IMR-90 (cell line): ENCODE results near the gene PLXNB1. TPM values are rescaled to one million over a fixed set of nuclear protein-coding genes. Genes with fewer than 3 reads are reported as not detected.

Experiments used
- ATAC-seq: fragments of 200-7000 bp; cut with Tn5 transposase; 2 replicates; pipeline ENCODE4 v1.9.1; 2020; ENCODE audit warnings: low read depth, mild to moderate bottlenecking, moderate library complexity
- BruUV-seq: library from RNA; stranded (reverse); fragments of 400-500 nt; replicated peaks from 2 replicates; lab custom pipeline; 2021; lab: Mats Ljungman, UMichigan
- CTCF ChIA-PET: fragments of 300-600 bp; formaldehyde crosslinking; extraction: SDS; loops from one replicate; lab custom pipeline; 2021; ENCODE audit warnings: antibody characterized with exemption; lab: Yijun Ruan, JAX
- POLR2A ChIA-PET: fragments of 300-600 bp; sonication (Branson Sonifier 250); formaldehyde crosslinking; loops from one replicate; lab custom pipeline; 2022; ENCODE audit warnings: antibody characterized with exemption; ENCODE audit not compliant: unreplicated experiment; lab: Charles Lee
- DNase-seq: peaks from one replicate; pipeline ENCODE4 v3.0.0; 2013
- H2AFZ ChIP-seq: replicated peaks from 2 replicates; pipeline ENCODE3; 2013; ENCODE audit warnings: low read length, mild to moderate bottlenecking; ENCODE audit not compliant: poor library complexity
- H2AK5ac ChIP-seq: 2 replicates; pipeline ENCODE4 v1.6.1; 2013; ENCODE audit warnings: low read depth, low read length, inconsistent platforms
- H2AK9ac ChIP-seq: replicated peaks from 2 replicates; pipeline ENCODE3; 2013; ENCODE audit warnings: mild to moderate bottlenecking, low read depth, low read length, moderate library complexity; ENCODE audit not compliant: poor library complexity
- H2BK120ac ChIP-seq: 2 replicates; pipeline ENCODE4 v1.6.1; 2013; ENCODE audit warnings: low read depth, low read length, inconsistent platforms
- H2BK15ac ChIP-seq: 3 replicates; pipeline ENCODE4 v1.6.1; 2013; ENCODE audit warnings: low read depth, low read length, inconsistent platforms
- H2BK20ac ChIP-seq: 2 replicates; pipeline ENCODE4 v1.6.1; 2013; ENCODE audit warnings: low read depth, mild to moderate bottlenecking, inconsistent platforms, low read length, moderate library complexity
- H2BK5ac ChIP-seq: 2 replicates; pipeline ENCODE4 v1.6.1; 2013; ENCODE audit warnings: mild to moderate bottlenecking, low read depth, low read length, inconsistent platforms; ENCODE audit not compliant: poor library complexity, severe bottlenecking
- H3K14ac ChIP-seq: replicated peaks from 2 replicates; pipeline ENCODE4 v1.6.1; 2013; ENCODE audit warnings: low read depth, low read length, inconsistent platforms
- H3K18ac ChIP-seq: 2 replicates; pipeline ENCODE4 v1.6.1; 2013; ENCODE audit warnings: low read depth, low read length, control low read depth
- H3K23ac ChIP-seq: 2 replicates; pipeline ENCODE4 v1.6.1; 2013; ENCODE audit warnings: low read depth, low read length, inconsistent platforms
- H3K27ac ChIP-seq: 2 replicates; pipeline ENCODE4 v1.5.1; 2013; ENCODE audit warnings: mild to moderate bottlenecking, control low read depth, low read length; ENCODE audit not compliant: insufficient read depth
- H3K27me3 ChIP-seq: 2 replicates; pipeline ENCODE4 v1.6.1; 2013; ENCODE audit warnings: low read length; ENCODE audit not compliant: control insufficient read depth, insufficient read depth
- H3K36me3 ChIP-seq: 2 replicates; pipeline ENCODE4 v1.6.1; 2013; ENCODE audit warnings: low read length, mixed read lengths; ENCODE audit not compliant: control insufficient read depth, insufficient read depth
- H3K4ac ChIP-seq: 2 replicates; pipeline ENCODE4 v1.6.1; 2013; ENCODE audit warnings: low read depth, low read length, inconsistent platforms
- H3K4me1 ChIP-seq: 2 replicates; pipeline ENCODE4 v1.6.1; 2013; ENCODE audit warnings: low read length, mixed read lengths; ENCODE audit not compliant: control insufficient read depth, insufficient read depth
- H3K4me2 ChIP-seq: 2 replicates; pipeline ENCODE4 v1.6.1; 2013; ENCODE audit warnings: low read depth, mild to moderate bottlenecking, control low read depth, low read length, moderate library complexity
- H3K4me3 ChIP-seq: 2 replicates; pipeline ENCODE4 v1.5.1; 2013; ENCODE audit warnings: low read depth, mild to moderate bottlenecking, control low read depth, low read length, moderate library complexity; ENCODE audit not compliant: insufficient read depth
- H3K56ac ChIP-seq: 2 replicates; pipeline ENCODE4 v1.6.1; 2013; ENCODE audit warnings: low read length, inconsistent platforms; ENCODE audit not compliant: insufficient read depth; ENCODE audit errors: extremely low read depth
- H3K79me1 ChIP-seq, 2 experiments: 2 replicates each; pipeline ENCODE4 v1.6.1; 2013; ENCODE audit warnings: low read length in 2 of 2, inconsistent platforms in 1 of 2, low read depth in 1 of 2
- H3K9ac ChIP-seq: 2 replicates; pipeline ENCODE4 v1.6.1; 2013; ENCODE audit warnings: low read depth, low read length, control low read depth
- H3K9me1 ChIP-seq: 2 replicates; pipeline ENCODE4 v1.6.1; 2013; ENCODE audit warnings: low read length, inconsistent platforms; ENCODE audit not compliant: insufficient read depth
- H3K9me3 ChIP-seq: 2 replicates; pipeline ENCODE4 v1.6.1; 2013; ENCODE audit warnings: low read length; ENCODE audit not compliant: control insufficient read depth, insufficient read depth
- H4K20me1 ChIP-seq: 2 replicates; pipeline ENCODE4 v1.6.1; 2013; ENCODE audit warnings: low read length, inconsistent platforms; ENCODE audit not compliant: insufficient read depth
- H4K5ac ChIP-seq: 2 replicates; pipeline ENCODE4 v1.6.1; 2013; ENCODE audit warnings: mild to moderate bottlenecking, low read depth, low read length, control low read depth
- H4K8ac ChIP-seq, 2 experiments: 2 replicates each; pipeline ENCODE4 v1.6.1; 2013; ENCODE audit warnings: low read depth in 2 of 2, low read length in 2 of 2, control low read depth in 1 of 2, inconsistent platforms in 1 of 2
- H4K91ac ChIP-seq: 2 replicates; pipeline ENCODE4 v1.6.1; 2013; ENCODE audit warnings: low read depth, low read length, inconsistent platforms; ENCODE audit not compliant: insufficient read depth
- CEBPB ChIP-seq: IDR thresholded peaks from 2 replicates; pipeline ENCODE4 v1.6.1; 2012; ENCODE audit warnings: low read depth, low read length, improper control_type of control experiment
- CHD1 ChIP-seq: IDR thresholded peaks from 2 replicates; pipeline ENCODE4 v1.6.1; 2012; ENCODE audit warnings: low read depth, low read length, improper control_type of control experiment
- CTCF ChIP-seq: conservative IDR thresholded peaks from 2 replicates; pipeline ENCODE4 v1.5.1; 2012; ENCODE audit warnings: mild to moderate bottlenecking, low read depth, low read length, improper control_type of control experiment
- ELK1 ChIP-seq: fragments of 150-350 bp; IDR thresholded peaks from 2 replicates; pipeline ENCODE4 v1.6.1; 2016; ENCODE audit warnings: low read depth, mild to moderate bottlenecking, low read length, moderate library complexity, borderline replicate concordance
- FOS ChIP-seq: fragments of 150-350 bp; IDR thresholded peaks from 2 replicates; pipeline ENCODE4 v1.6.1; 2016; ENCODE audit warnings: low read depth, low read length
- MAFK ChIP-seq: IDR thresholded peaks from 2 replicates; pipeline ENCODE4 v1.6.1; 2012; ENCODE audit warnings: low read depth, low read length, improper control_type of control experiment
- MAZ ChIP-seq: IDR thresholded peaks from 2 replicates; pipeline ENCODE4 v1.6.1; 2012; ENCODE audit warnings: low read depth, mild to moderate bottlenecking, low read length, improper control_type of control experiment, moderate library complexity, borderline replicate concordance
- NFE2L2 ChIP-seq: fragments of 150-350 bp; IDR thresholded peaks from 2 replicates; pipeline ENCODE4 v1.6.1; 2016; ENCODE audit warnings: low read depth, mild to moderate bottlenecking, low read length
- RCOR1 ChIP-seq: IDR thresholded peaks from 2 replicates; pipeline ENCODE4 v1.6.1; 2012; ENCODE audit warnings: mild to moderate bottlenecking, low read length, improper control_type of control experiment; ENCODE audit not compliant: insufficient replicate concordance
- RFX5 ChIP-seq: IDR thresholded peaks from 2 replicates; pipeline ENCODE4 v1.8.0; 2012; ENCODE audit warnings: low read depth, mild to moderate bottlenecking, low read length, moderate library complexity
- SMC3 ChIP-seq: fragments of 150-350 bp; IDR thresholded peaks from 2 replicates; pipeline ENCODE4 v1.6.1; 2016; ENCODE audit warnings: low read depth, mild to moderate bottlenecking, antibody characterized with exemption, low read length, moderate library complexity
- USF2 ChIP-seq: fragments of 150-350 bp; IDR thresholded peaks from 2 replicates; pipeline ENCODE4 v1.6.1; 2017; ENCODE audit warnings: mild to moderate bottlenecking, antibody characterized with exemption, low read length, low read depth
- WGBS, 2 experiments: methylation state at CpG; one replicate each; pipeline versions ENCODE4 v1.1.5 to v1.1.7; 2013; ENCODE audit warnings: missing lambda C conversion rate in 2 of 2; ENCODE audit not compliant: insufficient read length in 1 of 2; ENCODE audit errors: extremely low coverage in 2 of 2; 5-methylcytosine and 5-hydroxymethylcytosine counted together
- dilution Hi-C: fragments of 300-500 bp; cut with HindIII; formaldehyde crosslinking; loops from one replicate; pipeline ENCODE4 v1.14.3; 2018; ENCODE audit warnings: low sequenced_read_pairs; ENCODE audit not compliant: unreplicated experiment
- in situ Hi-C: fragments of 300-500 bp; cut with MboI; formaldehyde crosslinking; loops from 3 replicates; pipeline ENCODE4 v1.14.3; 2019; ENCODE audit warnings: low sequenced_read_pairs, inconsistent platforms, mixed read lengths
- intact Hi-C: fragments of 100-400 bp; cut with micrococcal nuclease; formaldehyde crosslinking; loops from 2 replicates; pipeline ENCODE4 v1.10.0; 2022
- polyA plus RNA-seq, 3 experiments: library from polyadenylated mRNA; depleted of rRNA; stranded (reverse); fragments of >200 nt; gene quantifications; 2 replicates each; pipeline ENCODE4 v1.2.3, GENCODE V29; 2012; ENCODE audit warnings: low replicate concordance in 1 of 3
- total RNA-seq: library from RNA; depleted of rRNA; stranded (reverse); fragments of >200 nt; gene quantifications from 2 replicates; pipeline ENCODE4 v1.2.3, GENCODE V29; 2012

PLXNB1 gene
- total and polyA plus RNA-seq, 2 of the 4 experiments (the other 2 are of a cell fraction) = 5.2 to 25.3 TPM

GRCh38 chr3:48439820-48440589, 10.1 kb upstream of the PLXNB1 start, which contains the start of the genes CCDC51 and TMA7 (continued):
- TF ChIP-seq USF2 = peak; percentile 23; the same call in 1 of the 2 replicates

GRCh38 chr3:48437812-48438211, 7.9 kb upstream of the PLXNB1 start:
- Histone ChIP-seq H3K4me3 (no peak overlapping the region), H3K23ac (no peak overlapping the region), H3K9me1 (0 out of 2 replicates have a peak, but pooled peaks cover 4% of the 10 kb centered on the region), H2BK120ac (no peak overlapping the region), H4K91ac (no peak overlapping the region), H3K27me3 (no peaks in the 10 kb centered on the region), H4K8ac (no peak overlapping the region), H2BK5ac (no peak overlapping the region), H3K9me3 (no peaks in the 10 kb centered on the region), H3K9ac (no peak overlapping the region), H4K20me1 (peaks cover 6% of the 10 kb centered on the region; the same call in 1 of the 2 replicates), H3K79me1 (peaks cover 26 to 45% of the 10 kb centered on the region in 2 experiments), H3K4ac (no peak overlapping the region), H3K56ac (no peak overlapping the region), H3K27ac (no peak overlapping the region), H4K5ac (no peak overlapping the region), H2AK9ac (no peak overlapping the region), H2AFZ (no peak overlapping the region), H3K4me2 (no peak overlapping the region), H3K14ac (no peak overlapping the region), H3K36me3 (peaks cover 17% of the 10 kb centered on the region), H3K4me1 (0 out of 2 replicates have a peak, but pooled peaks cover 2% of the 10 kb centered on the region), H2AK5ac (no peak overlapping the region), H2BK20ac (no peak overlapping the region), H3K18ac (no peak overlapping the region), H2BK15ac (no peak overlapping the region)
- in situ Hi-C loops = loop anchor here (5.0 kb wide), 2 partner anchors 36 to 166 kb away; no protein-coding TSS in a partner anchor
- DNase-seq (no peak), ATAC-seq (no peak)
- intact Hi-C loops = no loop called here
- no TSS peak for BruUV-seq
- dilution Hi-C loops = no loop called here
- ChIA-PET CTCF (no interaction called here), POLR2A (no interaction called here)
- 89% methylated on average over 1 of the region's 4 CpGs; no CpG with 5 or more reads in 1 of the 2 experiments for WGBS, 2 experiments
- TF ChIP-seq ELK1 = no peak
- no peak for TF ChIP-seq SMC3
- TF ChIP-seq NFE2L2 = no peak
- TF ChIP-seq RCOR1 = no peak
- TF ChIP-seq MAZ = no peak
- TF ChIP-seq FOS = no peak
- no peak for TF ChIP-seq RFX5
- TF ChIP-seq CEBPB = no peak
- no peak for TF ChIP-seq CHD1
- TF ChIP-seq MAFK = no peak
- TF ChIP-seq CTCF = no peak
